ENCODE results near the gene PDE1C. TPM values are rescaled to one million over a fixed set of nuclear protein-coding genes. Genes with fewer than 3 reads are reported as not detected.

The PDE1C gene
- total and polyA plus RNA-seq, 2 donors (not counting 1 experiment from before 2014, with no cell fraction given) = 0.52 TPM; not detected in 1

DNA sequence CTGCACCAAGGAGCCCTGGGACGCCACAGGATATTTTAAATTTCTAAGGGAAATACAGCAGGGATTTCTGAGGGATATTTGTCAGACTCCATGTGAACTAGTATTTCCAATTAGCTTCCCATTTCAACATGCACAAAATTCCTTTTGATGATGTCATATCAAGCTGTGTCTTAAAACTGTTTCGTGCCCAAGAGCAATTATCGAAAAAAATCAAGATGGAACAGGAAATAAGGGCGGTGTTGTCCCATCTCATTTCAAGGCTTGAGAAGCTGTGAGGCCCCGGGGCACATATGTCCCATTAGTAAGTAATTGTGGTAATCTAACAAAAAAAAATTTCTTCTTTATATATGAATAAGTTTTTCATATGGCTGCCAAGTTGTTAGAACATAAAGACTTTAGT is 335.8 kb downstream of the PDE1C start:
- Mint-ChIP-seq H3K4me1 (no peaks in the 10 kb centered on the region), H3K27ac (no peak overlapping the region), H3K9me3 (ENCODE audit: insufficient read depth) (no peaks in the 10 kb centered on the region), H3K27me3 (peaks cover 4% of the 10 kb centered on the region), H3K4me3 (no peak overlapping the region)
- H3K4me2 ChIP-seq (replicated peaks; ENCODE audit: low read depth, low read length, poor library complexity, severe bottlenecking) = no peak overlapping the region
- ChIA-PET POLR2A (no interaction called here), CTCF (interaction anchor here (0.7 to 2.4 kb wide), 6 partner anchors 18 to 291 kb away, joined by 3 to 11 read pairs (median 4); no protein-coding TSS in a partner anchor)
- no CpG with 5 or more reads among the region's 5 CpGs for WGBS (ENCODE audit: insufficient coverage)
- no peaks in the 10 kb centered on the region for H3K9me3 ChIP-seq (ENCODE audit: control extremely low read depth in 1 of 3, control insufficient read depth in 2 of 3, insufficient read depth in 1 of 3, low read length in 2 of 3)
- no peaks in the 10 kb centered on the region for H3K36me3 ChIP-seq (replicated peaks in 1 of 2; ENCODE audit: control extremely low read depth in 1 of 2, control insufficient read depth in 1 of 2, extremely low read depth in 1 of 2, insufficient read depth in 2 of 2, low read length in 1 of 2)
- no peak for ATAC-seq (ENCODE audit: low read depth)
- no peak for TF ChIP-seq EZH2 (IDR thresholded peaks at IDR 0.05; ENCODE audit: borderline replicate concordance, insufficient read depth, low read depth, low read length, poor library complexity, severe bottlenecking)
- TF ChIP-seq, protein P1, sequence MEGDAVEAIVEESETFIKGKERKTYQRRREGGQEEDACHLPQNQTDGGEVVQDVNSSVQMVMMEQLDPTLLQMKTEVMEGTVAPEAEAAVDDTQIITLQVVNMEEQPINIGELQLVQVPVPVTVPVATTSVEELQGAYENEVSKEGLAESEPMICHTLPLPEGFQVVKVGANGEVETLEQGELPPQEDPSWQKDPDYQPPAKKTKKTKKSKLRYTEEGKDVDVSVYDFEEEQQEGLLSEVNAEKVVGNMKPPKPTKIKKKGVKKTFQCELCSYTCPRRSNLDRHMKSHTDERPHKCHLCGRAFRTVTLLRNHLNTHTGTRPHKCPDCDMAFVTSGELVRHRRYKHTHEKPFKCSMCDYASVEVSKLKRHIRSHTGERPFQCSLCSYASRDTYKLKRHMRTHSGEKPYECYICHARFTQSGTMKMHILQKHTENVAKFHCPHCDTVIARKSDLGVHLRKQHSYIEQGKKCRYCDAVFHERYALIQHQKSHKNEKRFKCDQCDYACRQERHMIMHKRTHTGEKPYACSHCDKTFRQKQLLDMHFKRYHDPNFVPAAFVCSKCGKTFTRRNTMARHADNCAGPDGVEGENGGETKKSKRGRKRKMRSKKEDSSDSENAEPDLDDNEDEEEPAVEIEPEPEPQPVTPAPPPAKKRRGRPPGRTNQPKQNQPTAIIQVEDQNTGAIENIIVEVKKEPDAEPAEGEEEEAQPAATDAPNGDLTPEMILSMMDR (IDR thresholded peaks at IDR 0.05) = no peak
- no peak overlapping the region for H3K27ac ChIP-seq (ENCODE audit: low read length in 2 of 2)
- H4K20me1 ChIP-seq (ENCODE audit: control insufficient read depth, insufficient read depth, low read length, poor library complexity, severe bottlenecking) = no peaks in the 10 kb centered on the region
- H3K4me3 ChIP-seq (ENCODE audit: control extremely low read depth in 1 of 5, extremely low read depth in 1 of 5, insufficient read depth in 1 of 5, low read depth in 2 of 5, low read length in 4 of 5) = no peak overlapping the region
- H3K27me3 ChIP-seq (replicated peaks in 1 of 4; ENCODE audit: control extremely low read depth in 1 of 4, control insufficient read depth in 3 of 4, insufficient read depth in 4 of 4, low read length in 3 of 4) = no peaks in the 10 kb centered on the region
- H3K4me1 ChIP-seq (ENCODE audit: control insufficient read depth in 2 of 2, insufficient read depth in 2 of 2, low read length in 2 of 2) = no peaks in the 10 kb centered on the region
- no peak overlapping the region for H3K9ac ChIP-seq (ENCODE audit: low read length)
- intact Hi-C loops (cut with micrococcal nuclease) = loop anchor here (10.0 kb wide), 1 partner anchor 750 kb away; no protein-coding TSS in a partner anchor
- no peaks in the 10 kb centered on the region for H3K79me2 ChIP-seq (ENCODE audit: control insufficient read depth, insufficient read depth, low read length)
- no peak overlapping the region for H2AFZ ChIP-seq (ENCODE audit: insufficient read depth, low read depth, low read length, poor library complexity, severe bottlenecking)
- no peak for DNase-seq

GRCh38 chr7:31729195-31729804 is 340.9 kb downstream of the PDE1C start:
- Histone ChIP-seq H3K27ac (ENCODE audit: low read length in 2 of 2) (no peak overlapping the region), H3K79me2 (ENCODE audit: control insufficient read depth, insufficient read depth, low read length) (no peaks in the 10 kb centered on the region), H3K27me3 (replicated peaks in 1 of 4; ENCODE audit: control extremely low read depth in 1 of 4, control insufficient read depth in 3 of 4, insufficient read depth in 4 of 4, low read length in 3 of 4) (no peaks in the 10 kb centered on the region), H3K36me3 (replicated peaks in 1 of 2; ENCODE audit: control extremely low read depth in 1 of 2, control insufficient read depth in 1 of 2, extremely low read depth in 1 of 2, insufficient read depth in 2 of 2, low read length in 1 of 2) (no peaks in the 10 kb centered on the region), H3K9me3 (ENCODE audit: control extremely low read depth in 1 of 3, control insufficient read depth in 2 of 3, insufficient read depth in 1 of 3, low read length in 2 of 3) (no peaks in the 10 kb centered on the region), H4K20me1 (ENCODE audit: control insufficient read depth, insufficient read depth, low read length, poor library complexity, severe bottlenecking) (no peaks in the 10 kb centered on the region), H3K4me3 (ENCODE audit: control extremely low read depth in 1 of 5, extremely low read depth in 1 of 5, insufficient read depth in 1 of 5, low read depth in 2 of 5, low read length in 4 of 5) (no peak overlapping the region), H2AFZ (ENCODE audit: insufficient read depth, low read depth, low read length, poor library complexity, severe bottlenecking) (no peak overlapping the region), H3K4me2 (replicated peaks; ENCODE audit: low read depth, low read length, poor library complexity, severe bottlenecking) (no peak overlapping the region), H3K9ac (ENCODE audit: low read length) (no peak overlapping the region), H3K4me1 (ENCODE audit: control insufficient read depth in 2 of 2, insufficient read depth in 2 of 2, low read length in 2 of 2) (no peaks in the 10 kb centered on the region)
- H3K4me1 Mint-ChIP-seq = no peaks in the 10 kb centered on the region
- ATAC-seq (ENCODE audit: low read depth) = no peak
- no CpG with 5 or more reads among the region's 3 CpGs for WGBS (ENCODE audit: insufficient coverage)
- POLR2A ChIA-PET = no interaction called here
- DNase-seq = no peak
- no peak overlapping the region for H3K27ac Mint-ChIP-seq
- intact Hi-C loops (cut with micrococcal nuclease) = no loop called here
- no peaks in the 10 kb centered on the region for H3K9me3 Mint-ChIP-seq (ENCODE audit: insufficient read depth)
- no peak overlapping the region for H3K4me3 Mint-ChIP-seq
- CTCF ChIA-PET = no interaction called here
- TF ChIP-seq, protein P1 (IDR thresholded peaks at IDR 0.05) = no peak
- TF ChIP-seq EZH2 (IDR thresholded peaks at IDR 0.05; ENCODE audit: borderline replicate concordance, insufficient read depth, low read depth, low read length, poor library complexity, severe bottlenecking) = no peak
- no peaks in the 10 kb centered on the region for H3K27me3 Mint-ChIP-seq
